HEK293 (cell line): ENCODE measurements around the gene IARS1.

Source experiments
- BCL11B ChIP-seq: fragments of 450-650 bp; formaldehyde crosslinking; IDR thresholded peaks from 2 replicates; pipeline ENCODE4 v1.5.1; 2016; ENCODE audit warnings: low read depth, missing biosample characterization, missing genetic modification characterization
- GLIS1 ChIP-seq: fragments of 450-650 bp; formaldehyde crosslinking; IDR thresholded peaks from 2 replicates; pipeline ENCODE4 v1.5.1; 2016; ENCODE audit warnings: missing biosample characterization, missing genetic modification characterization
- HOXC10 ChIP-seq: sonication (generic); formaldehyde crosslinking; IDR thresholded peaks from 2 replicates; pipeline ENCODE4 v1.8.1; 2023; ENCODE audit warnings: mild to moderate bottlenecking, missing genetic modification reagents
- HOXD13 ChIP-seq: sonication (generic); formaldehyde crosslinking; IDR thresholded peaks from 2 replicates; pipeline ENCODE4 v1.8.0; 2022; ENCODE audit warnings: missing genetic modification reagents, borderline replicate concordance
- KLF8 ChIP-seq: fragments of 450-650 bp; formaldehyde crosslinking; IDR thresholded peaks from 2 replicates; pipeline ENCODE4 v1.5.1; 2016; ENCODE audit warnings: missing biosample characterization, missing genetic modification characterization
- KLF9 ChIP-seq: fragments of 450-650 bp; formaldehyde crosslinking; IDR thresholded peaks from 2 replicates; pipeline ENCODE4 v1.5.1; 2016; ENCODE audit warnings: missing biosample characterization, missing genetic modification characterization, low read depth
- MYNN ChIP-seq: fragments of 450-650 bp; formaldehyde crosslinking; IDR thresholded peaks from 2 replicates; pipeline ENCODE4 v1.5.1; 2016; ENCODE audit warnings: missing biosample characterization, missing genetic modification characterization, borderline replicate concordance
- SALL2 ChIP-seq: fragments of 450-650 bp; formaldehyde crosslinking; IDR thresholded peaks from 2 replicates; pipeline ENCODE4 v1.5.0; 2017; ENCODE audit warnings: missing biosample characterization, mild to moderate bottlenecking, missing genetic modification characterization, borderline replicate concordance
- SP2 ChIP-seq: fragments of 450-650 bp; formaldehyde crosslinking; IDR thresholded peaks from 2 replicates; pipeline ENCODE4 v1.5.1; 2016; ENCODE audit warnings: missing biosample characterization, missing genetic modification characterization
- ZBTB17 ChIP-seq: fragments of 450-650 bp; formaldehyde crosslinking; IDR thresholded peaks from 2 replicates; pipeline ENCODE4 v1.5.1; 2016; ENCODE audit warnings: missing biosample characterization, missing genetic modification characterization
- ZBTB20 ChIP-seq: fragments of 450-650 bp; formaldehyde crosslinking; IDR thresholded peaks from 2 replicates; pipeline ENCODE4 v1.5.1; 2016; ENCODE audit warnings: missing biosample characterization, missing genetic modification characterization
- ZBTB48 ChIP-seq: fragments of 450-650 bp; formaldehyde crosslinking; IDR thresholded peaks from 2 replicates; pipeline ENCODE4 v1.5.1; 2016; ENCODE audit warnings: missing biosample characterization, missing genetic modification characterization
- ZBTB8A ChIP-seq: fragments of 450-650 bp; formaldehyde crosslinking; IDR thresholded peaks from 2 replicates; pipeline ENCODE4 v1.5.1; 2016; ENCODE audit warnings: missing biosample characterization, missing genetic modification characterization
- ZNF16 ChIP-seq: fragments of 450-650 bp; formaldehyde crosslinking; IDR thresholded peaks from 2 replicates; pipeline ENCODE4 v1.5.1; 2016; ENCODE audit warnings: low read depth, missing biosample characterization, missing genetic modification characterization
- ZNF221 ChIP-seq: fragments of 450-650 bp; formaldehyde crosslinking; IDR thresholded peaks from 2 replicates; pipeline ENCODE4 v1.5.1; 2017; ENCODE audit warnings: missing biosample characterization, missing genetic modification characterization, borderline replicate concordance
- ZNF239 ChIP-seq: fragments of 450-650 bp; formaldehyde crosslinking; IDR thresholded peaks from 2 replicates; pipeline ENCODE4 v1.5.1; 2016; ENCODE audit warnings: missing biosample characterization, missing genetic modification characterization
- ZNF530 ChIP-seq: fragments of 450-650 bp; formaldehyde crosslinking; IDR thresholded peaks from 2 replicates; pipeline ENCODE4 v1.5.1; 2016; ENCODE audit warnings: low read depth, missing biosample characterization, missing genetic modification characterization
- ZNF558 ChIP-seq: fragments of 450-650 bp; formaldehyde crosslinking; IDR thresholded peaks from 2 replicates; pipeline ENCODE4 v1.5.1; 2016; ENCODE audit warnings: missing biosample characterization, missing genetic modification characterization
- ZNF600 ChIP-seq: fragments of 450-650 bp; formaldehyde crosslinking; IDR thresholded peaks from 2 replicates; pipeline ENCODE4 v1.5.1; 2016; ENCODE audit warnings: missing biosample characterization, missing genetic modification characterization
- ZNF610 ChIP-seq: fragments of 450-650 bp; formaldehyde crosslinking; IDR thresholded peaks from 2 replicates; pipeline ENCODE4 v1.5.1; 2016; ENCODE audit warnings: missing biosample characterization, missing genetic modification characterization, borderline replicate concordance
- ZNF623 ChIP-seq: fragments of 450-650 bp; formaldehyde crosslinking; IDR thresholded peaks from 2 replicates; pipeline ENCODE4 v1.5.1; 2016; ENCODE audit warnings: missing biosample characterization, missing genetic modification characterization
- ZNF624 ChIP-seq: fragments of 450-650 bp; formaldehyde crosslinking; IDR thresholded peaks from 2 replicates; pipeline ENCODE4 v1.5.1; 2017; ENCODE audit warnings: missing biosample characterization, missing genetic modification characterization
- ZNF626 ChIP-seq: fragments of 450-650 bp; sonication (Bioruptor Pico); formaldehyde crosslinking; IDR thresholded peaks from 2 replicates; pipeline ENCODE4 v1.5.1; 2018; ENCODE audit warnings: missing biosample characterization, missing genetic modification characterization, inconsistent platforms
- ZNF664 ChIP-seq: fragments of 450-650 bp; formaldehyde crosslinking; IDR thresholded peaks from 2 replicates; pipeline ENCODE4 v1.5.1; 2016; ENCODE audit warnings: missing biosample characterization, missing genetic modification characterization
- ZNF76 ChIP-seq: fragments of 450-650 bp; formaldehyde crosslinking; IDR thresholded peaks from 2 replicates; pipeline ENCODE4; 2016; ENCODE audit warnings: low read depth, missing biosample characterization, missing genetic modification characterization, borderline replicate concordance
- ZNF785 ChIP-seq: fragments of 450-650 bp; formaldehyde crosslinking; IDR thresholded peaks from 2 replicates; pipeline ENCODE4 v1.5.1; 2016; ENCODE audit warnings: missing biosample characterization, missing genetic modification characterization
- ZNF792 ChIP-seq: fragments of 450-650 bp; formaldehyde crosslinking; IDR thresholded peaks from 2 replicates; pipeline ENCODE4 v1.5.1; 2016; ENCODE audit warnings: missing biosample characterization, missing genetic modification characterization
- ZNF837 ChIP-seq: fragments of 450-650 bp; formaldehyde crosslinking; IDR thresholded peaks from 2 replicates; pipeline ENCODE4 v1.5.1; 2016; ENCODE audit warnings: missing biosample characterization, missing genetic modification characterization
- ZXDB ChIP-seq: fragments of 450-650 bp; formaldehyde crosslinking; IDR thresholded peaks from 2 replicates; pipeline ENCODE4 v1.5.1; 2016; ENCODE audit warnings: missing biosample characterization, missing genetic modification characterization
- TF ChIP-seq, protein P1 (sequence below): fragments of 450-650 bp; formaldehyde crosslinking; conservative IDR thresholded peaks from 2 replicates; pipeline ENCODE4 v1.5.1; 2016; ENCODE audit warnings: low read depth, missing biosample characterization, missing genetic modification characterization
- TF ChIP-seq, protein P2 (sequence below): IDR thresholded peaks from 2 replicates; pipeline ENCODE4 v1.6.1; 2011; ENCODE audit warnings: mild to moderate bottlenecking, low read depth, low read length, borderline replicate concordance
- TF ChIP-seq, protein P3 (sequence below): fragments of 450-650 bp; formaldehyde crosslinking; IDR thresholded peaks from 2 replicates; pipeline ENCODE4 v1.5.1; 2016; ENCODE audit warnings: missing biosample characterization, missing genetic modification characterization
- TF ChIP-seq, protein P4 (sequence below): fragments of 450-650 bp; formaldehyde crosslinking; IDR thresholded peaks from 2 replicates; pipeline ENCODE4 v1.5.1; 2017; ENCODE audit warnings: missing biosample characterization, missing genetic modification characterization

The IARS1 gene

DNA sequence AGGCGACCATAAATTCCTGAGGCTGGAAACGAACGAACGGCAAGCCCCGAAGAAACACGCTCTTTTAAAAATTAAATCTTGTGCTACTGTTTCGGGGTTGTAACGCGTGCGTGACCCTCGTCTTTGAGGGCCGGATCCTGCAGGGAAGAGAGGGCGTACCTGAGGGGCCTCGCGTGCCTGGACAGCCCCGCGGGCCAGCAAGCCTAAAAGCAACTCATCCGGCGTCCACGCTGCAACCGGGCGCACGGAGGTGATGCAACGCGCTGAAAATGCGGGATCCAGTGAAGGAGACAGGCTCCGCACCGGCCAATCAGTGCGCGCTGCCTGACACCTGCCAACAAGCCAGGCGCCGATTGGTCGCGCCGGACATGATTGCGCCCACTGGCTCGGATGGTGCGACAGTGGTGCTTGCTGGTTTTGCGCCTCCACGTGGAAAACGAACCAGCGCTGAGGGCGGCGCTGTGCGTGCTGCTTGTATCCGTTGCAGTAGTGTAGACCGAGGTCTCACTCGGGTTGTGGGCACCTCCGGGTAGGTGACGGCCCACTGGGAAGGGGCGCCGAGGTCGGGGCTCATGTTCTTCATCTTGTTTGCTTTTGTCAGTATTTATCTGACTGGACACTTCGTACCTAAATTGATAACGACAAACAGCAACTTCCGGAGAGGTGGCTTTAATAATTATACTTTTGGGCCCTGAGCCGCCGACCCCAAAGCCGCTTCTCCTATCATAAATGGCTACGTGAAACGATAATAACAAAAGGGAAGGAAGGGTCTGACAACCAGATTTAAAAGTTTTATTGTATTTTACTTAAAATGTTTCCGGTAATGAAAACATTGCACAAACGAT is at the start of gene IARS1 (continued):
- TF ChIP-seq, protein P1, sequence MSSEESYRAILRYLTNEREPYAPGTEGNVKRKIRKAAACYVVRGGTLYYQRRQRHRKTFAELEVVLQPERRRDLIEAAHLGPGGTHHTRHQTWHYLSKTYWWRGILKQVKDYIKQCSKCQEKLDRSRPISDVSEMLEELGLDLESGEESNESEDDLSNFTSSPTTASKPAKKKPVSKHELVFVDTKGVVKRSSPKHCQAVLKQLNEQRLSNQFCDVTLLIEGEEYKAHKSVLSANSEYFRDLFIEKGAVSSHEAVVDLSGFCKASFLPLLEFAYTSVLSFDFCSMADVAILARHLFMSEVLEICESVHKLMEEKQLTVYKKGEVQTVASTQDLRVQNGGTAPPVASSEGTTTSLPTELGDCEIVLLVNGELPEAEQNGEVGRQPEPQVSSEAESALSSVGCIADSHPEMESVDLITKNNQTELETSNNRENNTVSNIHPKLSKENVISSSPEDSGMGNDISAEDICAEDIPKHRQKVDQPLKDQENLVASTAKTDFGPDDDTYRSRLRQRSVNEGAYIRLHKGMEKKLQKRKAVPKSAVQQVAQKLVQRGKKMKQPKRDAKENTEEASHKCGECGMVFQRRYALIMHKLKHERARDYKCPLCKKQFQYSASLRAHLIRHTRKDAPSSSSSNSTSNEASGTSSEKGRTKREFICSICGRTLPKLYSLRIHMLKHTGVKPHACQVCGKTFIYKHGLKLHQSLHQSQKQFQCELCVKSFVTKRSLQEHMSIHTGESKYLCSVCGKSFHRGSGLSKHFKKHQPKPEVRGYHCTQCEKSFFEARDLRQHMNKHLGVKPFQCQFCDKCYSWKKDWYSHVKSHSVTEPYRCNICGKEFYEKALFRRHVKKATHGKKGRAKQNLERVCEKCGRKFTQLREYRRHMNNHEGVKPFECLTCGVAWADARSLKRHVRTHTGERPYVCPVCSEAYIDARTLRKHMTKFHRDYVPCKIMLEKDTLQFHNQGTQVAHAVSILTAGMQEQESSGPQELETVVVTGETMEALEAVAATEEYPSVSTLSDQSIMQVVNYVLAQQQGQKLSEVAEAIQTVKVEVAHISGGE = peak; percentile 56
- TF ChIP-seq, protein P2, sequence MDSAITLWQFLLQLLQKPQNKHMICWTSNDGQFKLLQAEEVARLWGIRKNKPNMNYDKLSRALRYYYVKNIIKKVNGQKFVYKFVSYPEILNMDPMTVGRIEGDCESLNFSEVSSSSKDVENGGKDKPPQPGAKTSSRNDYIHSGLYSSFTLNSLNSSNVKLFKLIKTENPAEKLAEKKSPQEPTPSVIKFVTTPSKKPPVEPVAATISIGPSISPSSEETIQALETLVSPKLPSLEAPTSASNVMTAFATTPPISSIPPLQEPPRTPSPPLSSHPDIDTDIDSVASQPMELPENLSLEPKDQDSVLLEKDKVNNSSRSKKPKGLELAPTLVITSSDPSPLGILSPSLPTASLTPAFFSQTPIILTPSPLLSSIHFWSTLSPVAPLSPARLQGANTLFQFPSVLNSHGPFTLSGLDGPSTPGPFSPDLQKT = no peak
- TF ChIP-seq ZNF626 (no peak), ZNF837 (tag by site-specific recombination) (no peak), ZNF239 (no peak), ZNF610 (tag by site-specific recombination) (no peak), HOXD13 (CRISPR knock-in tag) (peak; percentile 97), ZNF664 (no peak), GLIS1 (tag by site-specific recombination) (peak; percentile 5; the same call in 1 of the 2 replicates), ZBTB8A (tag by site-specific recombination) (peak; percentile 83), SALL2 (no peak), ZNF530 (tag by site-specific recombination) (no peak), ZNF600 (tag by site-specific recombination) (peak; percentile 76), ZXDB (tag by site-specific recombination) (peak; percentile 88), ZNF792 (tag by site-specific recombination) (no peak), ZNF624 (no peak), KLF8 (0 out of 2 replicates have a peak, but pooled peaks have one; percentile 42), SP2 (peak; percentile 78), ZNF785 (tag by site-specific recombination) (no peak), BCL11B (tag by site-specific recombination) (no peak), ZNF623 (tag by site-specific recombination) (no peak), ZNF16 (tag by site-specific recombination) (no peak), ZNF76 (peak; percentile 67; the same call in 1 of the 2 replicates), HOXC10 (CRISPR knock-in tag) (no peak), ZBTB17 (peak; percentile 74), MYNN (tag by site-specific recombination) (no peak), ZNF558 (tag by site-specific recombination) (no peak), KLF9 (0 out of 2 replicates have a peak, but pooled peaks have one; percentile 32), ZBTB20 (no peak; the same call in 1 of the 2 replicates), ZNF221 (no peak), ZBTB48 (tag by site-specific recombination) (no peak)
- TF ChIP-seq, protein P3, sequence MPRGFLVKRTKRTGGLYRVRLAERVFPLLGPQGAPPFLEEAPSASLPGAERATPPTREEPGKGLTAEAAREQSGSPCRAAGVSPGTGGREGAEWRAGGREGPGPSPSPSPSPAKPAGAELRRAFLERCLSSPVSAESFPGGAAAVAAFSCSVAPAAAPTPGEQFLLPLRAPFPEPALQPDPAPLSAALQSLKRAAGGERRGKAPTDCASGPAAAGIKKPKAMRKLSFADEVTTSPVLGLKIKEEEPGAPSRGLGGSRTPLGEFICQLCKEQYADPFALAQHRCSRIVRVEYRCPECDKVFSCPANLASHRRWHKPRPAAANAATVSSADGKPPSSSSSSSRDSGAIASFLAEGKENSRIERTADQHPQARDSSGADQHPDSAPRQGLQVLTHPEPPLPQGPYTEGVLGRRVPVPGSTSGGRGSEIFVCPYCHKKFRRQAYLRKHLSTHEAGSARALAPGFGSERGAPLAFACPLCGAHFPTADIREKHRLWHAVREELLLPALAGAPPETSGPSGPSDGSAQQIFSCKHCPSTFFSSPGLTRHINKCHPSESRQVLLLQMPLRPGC (tag by site-specific recombination) = peak; percentile 35; the same call in 1 of the 2 replicates
- TF ChIP-seq, protein P4, sequence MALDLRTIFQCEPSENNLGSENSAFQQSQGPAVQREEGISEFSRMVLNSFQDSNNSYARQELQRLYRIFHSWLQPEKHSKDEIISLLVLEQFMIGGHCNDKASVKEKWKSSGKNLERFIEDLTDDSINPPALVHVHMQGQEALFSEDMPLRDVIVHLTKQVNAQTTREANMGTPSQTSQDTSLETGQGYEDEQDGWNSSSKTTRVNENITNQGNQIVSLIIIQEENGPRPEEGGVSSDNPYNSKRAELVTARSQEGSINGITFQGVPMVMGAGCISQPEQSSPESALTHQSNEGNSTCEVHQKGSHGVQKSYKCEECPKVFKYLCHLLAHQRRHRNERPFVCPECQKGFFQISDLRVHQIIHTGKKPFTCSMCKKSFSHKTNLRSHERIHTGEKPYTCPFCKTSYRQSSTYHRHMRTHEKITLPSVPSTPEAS (tag by site-specific recombination) = no peak
